Hepatocyte (in vitro differentiated cells): ENCODE results near the gene ZNF860.

Source experiments
- EZH2 ChIP-seq: fragments of 200-600 bp; sonication (generic); IDR thresholded peaks from 2 replicates; pipeline ENCODE4 v1.6.1; 2016; ENCODE audit warnings: antibody characterized with exemption, mild to moderate bottlenecking, borderline replicate concordance
- EZH2phosphoT487 ChIP-seq: fragments of 200-600 bp; sonication (generic); IDR thresholded peaks from one replicate; pipeline ENCODE4 v1.6.1; 2018; ENCODE audit warnings: antibody characterized with exemption, mild to moderate bottlenecking, low read depth, moderate library complexity; ENCODE audit not compliant: unreplicated experiment, severe bottlenecking
- TF ChIP-seq, protein P1 (sequence below): fragments of 200-600 bp; sonication (generic); IDR thresholded peaks from 2 replicates; pipeline ENCODE4 v1.5.1; 2016; ENCODE audit warnings: antibody characterized with exemption, mild to moderate bottlenecking; ENCODE audit not compliant: poor library complexity

- TF ChIP-seq, protein P1, sequence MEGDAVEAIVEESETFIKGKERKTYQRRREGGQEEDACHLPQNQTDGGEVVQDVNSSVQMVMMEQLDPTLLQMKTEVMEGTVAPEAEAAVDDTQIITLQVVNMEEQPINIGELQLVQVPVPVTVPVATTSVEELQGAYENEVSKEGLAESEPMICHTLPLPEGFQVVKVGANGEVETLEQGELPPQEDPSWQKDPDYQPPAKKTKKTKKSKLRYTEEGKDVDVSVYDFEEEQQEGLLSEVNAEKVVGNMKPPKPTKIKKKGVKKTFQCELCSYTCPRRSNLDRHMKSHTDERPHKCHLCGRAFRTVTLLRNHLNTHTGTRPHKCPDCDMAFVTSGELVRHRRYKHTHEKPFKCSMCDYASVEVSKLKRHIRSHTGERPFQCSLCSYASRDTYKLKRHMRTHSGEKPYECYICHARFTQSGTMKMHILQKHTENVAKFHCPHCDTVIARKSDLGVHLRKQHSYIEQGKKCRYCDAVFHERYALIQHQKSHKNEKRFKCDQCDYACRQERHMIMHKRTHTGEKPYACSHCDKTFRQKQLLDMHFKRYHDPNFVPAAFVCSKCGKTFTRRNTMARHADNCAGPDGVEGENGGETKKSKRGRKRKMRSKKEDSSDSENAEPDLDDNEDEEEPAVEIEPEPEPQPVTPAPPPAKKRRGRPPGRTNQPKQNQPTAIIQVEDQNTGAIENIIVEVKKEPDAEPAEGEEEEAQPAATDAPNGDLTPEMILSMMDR: no peak
- no peak for TF ChIP-seq EZH2phosphoT487
- TF ChIP-seq EZH2: no peak
These were observed 29.3 kb upstream of the ZNF860 start for GRCh38 chr3:31952205-31952604.
